Measurements from ENCODE around the gene STX3.

GRCh38 chr11:59761993-59762392 is 6.8 kb downstream of the STX3 start:
- TF ChIP-seq POLR2AphosphoS5 (IDR thresholded peaks at IDR 0.05; ENCODE audit: borderline replicate concordance, low read depth, low read length) = no peak
- TF ChIP-seq FOXP2 (optimal IDR thresholded peaks at IDR 0.05; ENCODE audit: control extremely low read depth, extremely low read length, insufficient read depth) = no peak

All from SK-N-MC (cell line).